Stomach (tissue), 4 donors: ENCODE measurements around the gene DNAH11.

ENCODE experiments used
- CTCF ChIP-seq, 7 experiments: fragments of 450-650 bp in 4 of 7; fragments of 200-600 bp in 3 of 7; sonication (generic) in 3 of 7; IDR thresholded peaks; one replicate each; pipeline ENCODE4 v1.5.1; 2016 to 2019; ENCODE audit warnings: antibody characterized with exemption in 7 of 7, control low read depth in 2 of 7, mild to moderate bottlenecking in 1 of 7
- POLR2A ChIP-seq, 4 donors: fragments of 450-650 bp; IDR thresholded peaks; one replicate each; pipeline ENCODE4 v1.6.1; 2016; ENCODE audit warnings: antibody characterized with exemption in 4 of 4, control low read depth in 2 of 4, mild to moderate bottlenecking in 1 of 4, moderate library complexity in 1 of 4

- no peak for TF ChIP-seq CTCF (IDR thresholded peaks at IDR 0.05)
- no peak for TF ChIP-seq POLR2A (IDR thresholded peaks at IDR 0.05)
These were observed 22.8 kb downstream of the DNAH11 start for GRCh38 chr7:21565614-21566013.
